GM12891 (cell line): ENCODE data around the gene MTMR1. TPM values are rescaled to one million over a fixed set of nuclear protein-coding genes. Genes with fewer than 3 reads are reported as not detected.

Experiments used
- DNase-seq: peaks from one replicate; pipeline ENCODE4 v3.0.0; 2011; ENCODE audit warnings: low spot score; ENCODE audit not compliant: insufficient read length
- FAIRE-seq: peaks from 2 replicates; lab custom pipeline; 2011; peaks lifted over from hg19 to GRCh38; lab: Jason Lieb, UNC
- PAX5 ChIP-seq: IDR thresholded peaks from 2 replicates; pipeline ENCODE4 v1.6.1; 2011; ENCODE audit warnings: low read length, moderate library complexity, mild to moderate bottlenecking; ENCODE audit not compliant: insufficient read depth, severe bottlenecking
- POLR2A ChIP-seq: IDR thresholded peaks from 2 replicates; pipeline ENCODE4 v1.6.1; 2011; ENCODE audit warnings: low read depth, low read length, control low read depth
- POLR2AphosphoS5 ChIP-seq: IDR thresholded peaks from 2 replicates; pipeline ENCODE4 v1.6.1; 2011; ENCODE audit warnings: low read depth, low read length, control low read depth
- POU2F2 ChIP-seq: IDR thresholded peaks from 2 replicates; pipeline ENCODE4 v1.6.1; 2011; ENCODE audit warnings: low read depth, mild to moderate bottlenecking, control low read depth, low read length, moderate library complexity
- SPI1 ChIP-seq: IDR thresholded peaks from 2 replicates; pipeline ENCODE4 v1.6.1; 2011; ENCODE audit warnings: low read depth, low read length, control low read depth
- TAF1 ChIP-seq: IDR thresholded peaks from 2 replicates; pipeline ENCODE4 v1.6.1; 2011; ENCODE audit warnings: low read depth, low read length, control low read depth
- polyA plus RNA-seq: library from polyadenylated mRNA; unstranded; fragments of >200 nt; gene quantifications from one replicate; pipeline ENCODE4 v1.2.1, GENCODE V29; 2012; ENCODE audit warnings: low read depth, missing spikeins, inconsistent platforms; ENCODE audit not compliant: missing spikeins

The MTMR1 gene
- 16.2 TPM for polyA plus RNA-seq

GRCh38 chrX:150692831-150693724 is at the start of gene MTMR1:
TSS of gene MTMR1 (plus strand) at chrX:150693396. CDS start at chrX:150693531, 135 bp downstream.
- FAIRE-seq = peak; percentile 66
- peak; percentile 43 for DNase-seq
- TF ChIP-seq TAF1 (peak; percentile 55; the same call in 1 of the 2 replicates), POU2F2 (no peak)

GRCh38 chrX:150643958-150644357 is 49.2 kb upstream of the MTMR1 start:
- no peak for FAIRE-seq
- TF ChIP-seq PAX5 (no peak), SPI1 (no peak), POLR2A (no peak), POLR2AphosphoS5 (no peak), POU2F2 (no peak), TAF1 (no peak)
- no peak for DNase-seq

GRCh38 chrX:150644422-150644821 is 48.8 kb upstream of the MTMR1 start:
- no peak for TF ChIP-seq POU2F2
- TF ChIP-seq SPI1 = no peak
- no peak for TF ChIP-seq TAF1
- no peak for TF ChIP-seq POLR2A
- no peak for TF ChIP-seq POLR2AphosphoS5
- TF ChIP-seq PAX5 = no peak

GRCh38 chrX:150647331-150647730 is 45.9 kb upstream of the MTMR1 start:
- DNase-seq (no peak), FAIRE-seq (no peak)
- TF ChIP-seq POLR2A (no peak), SPI1 (no peak), TAF1 (no peak), POLR2AphosphoS5 (no peak), PAX5 (no peak), POU2F2 (no peak)

More at GRCh38 chrX:150644422-150644821, 48.8 kb upstream of the MTMR1 start:
- DNase-seq = no peak
- FAIRE-seq = no peak

- DNase-seq = no peak
- TF ChIP-seq SPI1 = no peak
- no peak for TF ChIP-seq POLR2A
- TF ChIP-seq POU2F2 = no peak
- TF ChIP-seq TAF1 = no peak
- TF ChIP-seq PAX5 = no peak
- no peak for TF ChIP-seq POLR2AphosphoS5
- FAIRE-seq = no peak
Observed at GRCh38 chrX:150648296-150648940, 44.8 kb upstream of the MTMR1 start.

- TF ChIP-seq POU2F2 (no peak), TAF1 (no peak), PAX5 (no peak)
- no peak for DNase-seq
- no peak for FAIRE-seq
Observed at GRCh38 chrX:150649096-150649870, 43.9 kb upstream of the MTMR1 start.

- DNase-seq (no peak), FAIRE-seq (no peak)
- TF ChIP-seq POLR2A (no peak), POU2F2 (no peak), SPI1 (no peak)
Observed at GRCh38 chrX:150651906-150652305, 41.3 kb upstream of the MTMR1 start.

GRCh38 chrX:150655788-150656187 is 37.4 kb upstream of the MTMR1 start:
- TF ChIP-seq POLR2AphosphoS5 = no peak
- TF ChIP-seq POU2F2 = no peak
- no peak for TF ChIP-seq SPI1
- TF ChIP-seq POLR2A = no peak
- no peak for TF ChIP-seq TAF1
- no peak for TF ChIP-seq PAX5
- DNase-seq (no peak), FAIRE-seq (no peak)

GRCh38 chrX:150663073-150663472 is 30.1 kb upstream of the MTMR1 start:
- no peak for FAIRE-seq
- TF ChIP-seq POLR2AphosphoS5 = no peak
- TF ChIP-seq PAX5 = no peak
- no peak for TF ChIP-seq POLR2A
- no peak for TF ChIP-seq SPI1
- TF ChIP-seq POU2F2 = no peak
- TF ChIP-seq TAF1 = no peak
- DNase-seq = no peak

- FAIRE-seq (no peak), DNase-seq (no peak)
- TF ChIP-seq PAX5 = no peak
- no peak for TF ChIP-seq SPI1
- TF ChIP-seq POLR2AphosphoS5 = no peak
- TF ChIP-seq POLR2A = no peak
- TF ChIP-seq TAF1 = no peak
- TF ChIP-seq POU2F2 = no peak
Observed at GRCh38 chrX:150664290-150664689, 28.9 kb upstream of the MTMR1 start.
